ENCODE data around the gene CXCR3.
"Not testable (repeated sequence)": the region's sequence is repeated elsewhere in the genome, so short reads cannot be mapped to it uniquely, and the experiment has no call there.

The CXCR3 gene

DNA sequence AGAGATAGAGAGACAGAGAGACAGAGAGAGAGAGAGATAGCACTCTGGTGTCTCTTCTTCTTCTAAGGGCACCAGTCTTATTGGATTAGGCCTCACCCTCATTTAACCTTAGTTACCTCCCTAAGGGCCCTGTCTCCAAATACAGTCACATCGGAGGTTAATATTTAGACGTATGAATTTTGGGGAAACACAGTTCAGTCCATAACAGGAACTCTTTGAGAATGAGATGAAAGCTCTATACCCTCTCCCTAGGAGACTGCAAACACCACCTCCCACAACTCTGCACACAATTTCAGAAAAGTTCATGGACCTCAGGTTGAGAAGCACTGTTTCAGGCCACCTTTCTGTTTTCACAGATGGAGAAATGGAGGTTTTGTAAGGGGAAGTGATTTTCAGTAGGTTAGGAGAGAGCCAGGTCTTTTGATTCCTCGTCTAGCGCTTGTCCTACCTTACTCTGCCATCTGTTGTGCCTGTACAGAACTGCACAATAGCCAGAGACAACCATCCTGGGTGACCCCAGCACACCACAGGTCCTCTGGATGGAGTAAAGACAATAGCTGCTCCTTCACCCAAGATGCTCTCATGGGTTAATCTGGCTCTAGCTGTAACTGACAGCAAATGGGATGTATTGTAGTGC, 32.1 kb upstream of the CXCR3 start:
- TF ChIP-seq, protein P1, sequence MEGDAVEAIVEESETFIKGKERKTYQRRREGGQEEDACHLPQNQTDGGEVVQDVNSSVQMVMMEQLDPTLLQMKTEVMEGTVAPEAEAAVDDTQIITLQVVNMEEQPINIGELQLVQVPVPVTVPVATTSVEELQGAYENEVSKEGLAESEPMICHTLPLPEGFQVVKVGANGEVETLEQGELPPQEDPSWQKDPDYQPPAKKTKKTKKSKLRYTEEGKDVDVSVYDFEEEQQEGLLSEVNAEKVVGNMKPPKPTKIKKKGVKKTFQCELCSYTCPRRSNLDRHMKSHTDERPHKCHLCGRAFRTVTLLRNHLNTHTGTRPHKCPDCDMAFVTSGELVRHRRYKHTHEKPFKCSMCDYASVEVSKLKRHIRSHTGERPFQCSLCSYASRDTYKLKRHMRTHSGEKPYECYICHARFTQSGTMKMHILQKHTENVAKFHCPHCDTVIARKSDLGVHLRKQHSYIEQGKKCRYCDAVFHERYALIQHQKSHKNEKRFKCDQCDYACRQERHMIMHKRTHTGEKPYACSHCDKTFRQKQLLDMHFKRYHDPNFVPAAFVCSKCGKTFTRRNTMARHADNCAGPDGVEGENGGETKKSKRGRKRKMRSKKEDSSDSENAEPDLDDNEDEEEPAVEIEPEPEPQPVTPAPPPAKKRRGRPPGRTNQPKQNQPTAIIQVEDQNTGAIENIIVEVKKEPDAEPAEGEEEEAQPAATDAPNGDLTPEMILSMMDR (IDR thresholded peaks at IDR 0.05) = no peak
- no peak for TF ChIP-seq ZFX (IDR thresholded peaks at IDR 0.05; ENCODE audit: borderline replicate concordance)
- no peak overlapping the region for H3K27ac ChIP-seq

- H3K27ac ChIP-seq = not testable (repeated sequence)
These were observed 26.1 kb upstream of the CXCR3 start for GRCh38 chrX:71644406-71644805.

DNA sequence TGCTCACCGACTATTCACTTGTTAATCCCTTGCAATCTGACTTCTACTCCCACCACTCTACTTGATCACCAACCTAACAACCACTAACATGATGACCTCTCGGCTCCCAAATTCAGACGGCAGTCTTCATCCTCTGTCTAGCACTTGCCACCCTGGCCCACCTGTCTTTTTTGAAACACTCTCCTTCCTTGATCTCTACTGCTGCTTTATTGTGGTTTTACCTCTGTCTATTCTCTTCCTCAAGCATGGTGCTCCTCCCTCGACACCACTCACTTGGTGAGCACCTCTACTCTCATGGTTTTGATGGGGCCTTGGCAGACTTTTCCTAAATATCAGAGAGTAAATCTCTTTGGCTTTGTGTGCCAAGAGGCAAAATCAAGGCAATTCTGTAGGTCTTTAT, 21.7 kb upstream of the CXCR3 start:
- no peak for TF ChIP-seq ZFX (IDR thresholded peaks at IDR 0.05; ENCODE audit: borderline replicate concordance)
- TF ChIP-seq, protein P1 (IDR thresholded peaks at IDR 0.05) = no peak
- H3K27ac ChIP-seq = no peak overlapping the region

GRCh38 chrX:71638409-71638808, 20.1 kb upstream of the CXCR3 start:
- TF ChIP-seq ZFX (IDR thresholded peaks at IDR 0.05; ENCODE audit: borderline replicate concordance) = no peak
- TF ChIP-seq, protein P1 (IDR thresholded peaks at IDR 0.05) = no peak
- no peak overlapping the region for H3K27ac ChIP-seq

DNA sequence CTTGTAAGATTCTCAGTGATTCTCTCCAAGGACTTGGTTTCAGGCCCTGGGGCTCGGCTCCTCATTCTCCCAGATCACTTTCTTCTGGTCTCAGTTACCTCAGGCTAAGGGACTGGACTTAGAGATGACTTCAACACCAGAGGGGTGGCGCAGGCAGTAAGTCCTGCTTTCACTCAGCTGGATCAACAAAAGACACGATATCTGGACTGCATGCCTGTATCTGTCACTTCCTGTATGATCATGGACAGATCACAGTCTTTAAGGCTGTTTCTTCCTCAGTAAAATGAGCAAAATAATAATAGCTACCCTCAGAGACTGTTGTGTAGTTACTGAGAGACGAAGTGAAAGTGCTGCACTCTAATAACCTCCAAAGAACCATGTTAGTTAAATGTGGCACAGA, 19.5 kb upstream of the CXCR3 start:
- H3K27ac ChIP-seq = no peak overlapping the region
- TF ChIP-seq, protein P1 (IDR thresholded peaks at IDR 0.05) = no peak

DNA sequence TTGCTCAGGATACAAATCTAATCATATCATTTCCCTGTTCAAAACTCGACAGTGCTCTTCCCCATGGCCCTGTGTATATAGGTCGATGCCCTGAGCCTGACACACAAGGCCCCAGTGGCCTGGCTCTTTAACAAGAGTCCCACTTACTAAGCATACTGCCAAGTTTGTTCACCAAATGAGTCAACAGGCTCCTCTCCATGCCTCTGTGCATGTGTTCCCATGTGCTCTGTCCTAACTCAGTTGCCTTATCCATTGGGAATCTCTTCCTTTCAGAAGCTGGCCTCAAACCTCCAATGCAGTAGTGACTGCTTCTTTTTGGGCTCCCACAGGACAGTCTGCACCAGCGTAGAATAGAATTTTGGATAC, 18.9 kb upstream of the CXCR3 start:
- TF ChIP-seq, protein P1 (IDR thresholded peaks at IDR 0.05) = no peak
- TF ChIP-seq ZFX (IDR thresholded peaks at IDR 0.05; ENCODE audit: borderline replicate concordance) = no peak
- H3K27ac ChIP-seq = no peak overlapping the region

DNA sequence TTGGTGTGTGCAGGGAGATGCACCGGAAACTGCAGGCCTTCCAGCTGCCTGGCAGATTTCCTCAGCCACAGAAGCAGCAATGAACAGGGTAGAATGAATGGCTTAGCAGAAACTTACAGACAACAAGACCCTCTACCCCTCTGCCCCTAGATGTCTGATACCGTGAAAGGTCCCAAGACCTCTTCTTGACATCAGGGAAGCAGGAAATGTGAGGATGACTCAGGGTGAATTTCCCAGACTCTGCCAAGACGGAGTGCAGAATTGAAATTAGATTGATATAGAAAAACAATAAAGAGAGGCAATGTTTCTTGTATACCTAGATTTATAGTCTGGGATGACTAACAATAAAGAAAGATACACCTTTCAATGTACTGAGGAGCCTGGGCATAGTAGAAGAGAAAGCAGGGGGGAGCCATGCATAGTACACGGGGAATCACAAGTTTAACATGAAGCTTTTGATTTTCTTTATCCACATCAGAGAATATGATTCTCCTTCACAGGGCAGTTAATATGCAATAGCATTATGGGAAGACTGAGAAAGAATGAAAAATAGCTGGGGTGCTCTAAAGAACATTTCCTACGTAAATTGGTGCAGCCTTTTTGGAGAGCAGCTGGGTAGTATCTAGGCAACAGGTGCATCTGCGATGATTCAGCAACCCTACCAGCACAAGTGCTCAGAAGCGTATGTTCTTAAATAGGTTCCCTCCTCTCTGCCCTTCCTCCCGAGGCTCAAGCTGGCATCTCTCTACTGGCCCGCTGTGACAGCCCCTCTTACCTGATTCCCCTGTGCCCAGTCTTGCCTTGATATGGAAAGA, 18.3 kb upstream of the CXCR3 start:
- no peak overlapping the region for H3K27ac ChIP-seq

More for the DNA sequence above, 18.3 kb upstream of the CXCR3 start:
- TF ChIP-seq, protein P1 (IDR thresholded peaks at IDR 0.05) = no peak
- TF ChIP-seq ZFX (IDR thresholded peaks at IDR 0.05; ENCODE audit: borderline replicate concordance) = no peak
